Naive B cell (primary cell): Measurements from ENCODE around the gene OS9. TPM values are rescaled to one million over a fixed set of nuclear protein-coding genes. Genes with fewer than 3 reads are reported as not detected.
A peak's percentile ranks its signal among the peaks of the same experiment; 100 is the strongest.
"Not testable (repeated sequence)": the region's sequence is repeated elsewhere in the genome, so short reads cannot be mapped to it uniquely, and the experiment has no call there.

Source experiments
- ATAC-seq, 2 donors: fragments of 150-1000 bp; cut with Tn5 transposase; 2 replicates each; pipeline ENCODE4 v1.10.0; 2021; ENCODE audit warnings: low read depth in 2 of 2, mild to moderate bottlenecking in 2 of 2, moderate library complexity in 2 of 2
- DNase-seq: peaks from one replicate; pipeline ENCODE4 v3.0.0; 2022
- H3K27ac Mint-ChIP-seq, 6 donors: one replicate each; pipeline ENCODE4 v1.8.0; 2020 to 2022; ENCODE audit warnings: mild to moderate bottlenecking in 6 of 6, mixed read lengths in 6 of 6, moderate library complexity in 5 of 6, inconsistent platforms in 2 of 6
- H3K27me3 Mint-ChIP-seq, 3 donors: one replicate each; pipeline ENCODE4 v1.8.0; 2021 to 2022; ENCODE audit warnings: mixed read lengths in 3 of 3, mild to moderate bottlenecking in 1 of 3
- H3K36me3 Mint-ChIP-seq, 2 donors: one replicate each; pipeline ENCODE4 v1.8.0; 2020 to 2022; ENCODE audit warnings: mixed read lengths in 2 of 2, inconsistent platforms in 1 of 2, mild to moderate bottlenecking in 1 of 2
- H3K4me1 Mint-ChIP-seq, 3 donors: one replicate each; pipeline ENCODE4 v1.8.0; 2020 to 2022; ENCODE audit warnings: mixed read lengths in 3 of 3, inconsistent platforms in 1 of 3, mild to moderate bottlenecking in 1 of 3, moderate library complexity in 1 of 3
- H3K4me3 Mint-ChIP-seq, 8 donors: one replicate each; pipeline ENCODE4 v1.8.0; 2020 to 2022; ENCODE audit warnings: mild to moderate bottlenecking in 8 of 8, mixed read lengths in 8 of 8, moderate library complexity in 8 of 8, inconsistent platforms in 2 of 8
- H3K9me3 Mint-ChIP-seq, 7 donors: one replicate each; pipeline ENCODE4 v1.8.0; 2020 to 2022; ENCODE audit warnings: mixed read lengths in 7 of 7, mild to moderate bottlenecking in 5 of 7, inconsistent platforms in 2 of 7, moderate library complexity in 1 of 7
- polyA plus RNA-seq, 6 donors: library from polyadenylated mRNA; unstranded; fragments of 300-500 nt; fragmentation: Illumina TruSeq; gene quantifications; one replicate each; pipeline ENCODE4 v1.2.3, GENCODE V29; 2021; ENCODE audit warnings: low read depth in 6 of 6

The OS9 gene
- 10 to 100 TPM; 72.0 to 87.9 (median 77.1) TPM for polyA plus RNA-seq

DNA sequence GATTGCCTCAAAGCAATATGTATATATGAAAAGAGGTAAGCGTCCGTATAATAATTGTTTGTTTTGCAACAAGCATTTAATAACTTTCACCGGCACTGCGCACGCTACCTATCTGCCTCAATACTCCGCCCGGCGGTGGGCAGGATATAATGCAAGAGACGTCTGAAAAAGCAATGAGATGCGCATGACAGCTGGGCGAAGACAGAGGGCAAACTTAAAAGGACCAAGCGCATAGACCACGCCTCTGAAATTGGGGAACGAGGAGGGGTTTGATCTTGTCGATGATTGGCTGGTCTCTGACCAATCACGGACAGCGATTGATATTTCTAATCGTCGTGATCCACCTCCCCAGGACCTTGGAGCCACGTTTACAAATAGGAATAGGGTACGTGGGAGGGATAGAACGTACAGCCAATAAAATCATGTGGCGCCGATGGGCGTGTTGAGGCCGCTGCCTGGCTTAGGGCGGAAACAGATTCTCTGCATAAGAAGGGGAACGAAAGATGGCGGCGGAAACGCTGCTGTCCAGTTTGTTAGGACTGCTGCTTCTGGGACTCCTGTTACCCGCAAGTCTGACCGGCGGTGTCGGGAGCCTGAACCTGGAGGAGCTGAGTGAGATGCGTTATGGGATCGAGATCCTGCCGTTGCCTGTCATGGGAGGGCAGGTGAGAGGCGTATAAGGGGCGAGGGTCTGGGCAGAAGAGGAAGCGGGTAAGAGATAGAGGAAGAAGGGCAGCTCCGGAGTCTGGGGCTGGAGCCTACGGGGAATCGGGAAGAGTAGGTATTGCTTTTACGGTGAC is at the start of gene OS9:
Gene OS9 (plus strand): TSS at position 474 of the 800 bp plus-strand sequence. CDS start 30 bp downstream, at position 504.
- Mint-ChIP-seq H3K4me3 (no peak within 1 kb of the TSS), H3K27ac (no peak within 1 kb of the TSS), H3K27me3 (peaks cover 10 to 14% (median 11%) of the 10 kb centered on the region in 3 donors), H3K36me3 (peaks cover 17 to 27% of the 10 kb centered on the region in 2 donors), H3K9me3 (peaks cover 0 to 2% (median 0%) of the 10 kb centered on the region in 7 donors), H3K4me1 (peaks cover 7 to 20% (median 10%) of the 10 kb centered on the region in 3 donors)
- peak; percentile 96 for DNase-seq
- peak; percentile 92 to 94 for ATAC-seq

DNA sequence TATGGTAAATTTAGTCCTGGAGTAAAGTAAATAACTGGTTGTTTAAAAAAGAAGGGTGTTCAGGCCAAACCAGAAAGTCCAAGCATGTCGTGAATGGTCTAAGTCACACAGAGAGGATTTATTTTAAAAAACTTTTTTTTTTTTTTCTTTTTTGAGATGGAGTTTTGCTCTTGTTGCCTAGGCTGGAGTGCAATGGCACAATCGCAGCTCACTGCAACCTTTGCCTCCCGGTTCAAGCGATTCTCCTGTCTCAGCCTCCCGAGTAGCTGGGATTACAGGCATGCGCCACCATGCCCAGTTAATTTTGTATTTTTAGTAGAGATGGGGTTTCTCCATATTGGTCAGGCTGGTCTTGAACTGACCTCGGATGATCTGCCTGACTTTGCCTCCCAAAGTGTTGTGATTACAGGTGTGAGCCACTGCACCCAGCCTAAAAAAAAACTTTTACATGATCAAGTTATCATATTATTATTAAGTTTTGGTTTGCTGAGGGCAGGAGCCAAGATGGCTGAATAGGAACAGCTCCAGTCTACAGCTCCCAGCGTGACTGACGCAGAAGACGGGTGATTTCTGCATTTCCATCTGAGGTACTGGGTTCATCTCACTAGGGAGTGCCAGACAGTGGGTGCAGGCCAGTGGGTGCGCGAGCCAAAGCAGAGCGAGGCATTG is 47.8 kb upstream of the OS9 start:
- H3K4me1 Mint-ChIP-seq, H3K36me3 Mint-ChIP-seq, H3K4me3 Mint-ChIP-seq, H3K27ac Mint-ChIP-seq, DNase-seq, ATAC-seq: not testable (repeated sequence)
- Mint-ChIP-seq H3K27me3 (peaks cover 13 to 21% (median 20%) of the 10 kb centered on the region in 3 donors), H3K9me3 (peaks cover 0 to 15% (median 9%) of the 10 kb centered on the region in 7 donors)

GRCh38 chr12:57646659-57647049 is 47.3 kb upstream of the OS9 start:
- H3K27me3 Mint-ChIP-seq: peaks cover 10 to 16% (median 14%) of the 10 kb centered on the region in 3 donors

GRCh38 chr12:57654042-57654441 is 39.9 kb upstream of the OS9 start:
- DNase-seq: no peak
- Mint-ChIP-seq H3K4me3 (no peak overlapping the region), H3K27me3 (peaks cover 0 to 15% (median 11%) of the 10 kb centered on the region in 3 donors), H3K4me1 (no peaks in the 10 kb centered on the region), H3K27ac (no peak overlapping the region), H3K9me3 (peaks cover 0 to 19% (median 12%) of the 10 kb centered on the region in 7 donors), H3K36me3 (no peaks in the 10 kb centered on the region)
- no peak for ATAC-seq

More at GRCh38 chr12:57646659-57647049, 47.3 kb upstream of the OS9 start:
- DNase-seq, H3K4me3 Mint-ChIP-seq, H3K27ac Mint-ChIP-seq, ATAC-seq, H3K4me1 Mint-ChIP-seq, H3K36me3 Mint-ChIP-seq: not testable (repeated sequence)
- H3K9me3 Mint-ChIP-seq: peaks cover 0 to 15% (median 9%) of the 10 kb centered on the region in 7 donors

DNA sequence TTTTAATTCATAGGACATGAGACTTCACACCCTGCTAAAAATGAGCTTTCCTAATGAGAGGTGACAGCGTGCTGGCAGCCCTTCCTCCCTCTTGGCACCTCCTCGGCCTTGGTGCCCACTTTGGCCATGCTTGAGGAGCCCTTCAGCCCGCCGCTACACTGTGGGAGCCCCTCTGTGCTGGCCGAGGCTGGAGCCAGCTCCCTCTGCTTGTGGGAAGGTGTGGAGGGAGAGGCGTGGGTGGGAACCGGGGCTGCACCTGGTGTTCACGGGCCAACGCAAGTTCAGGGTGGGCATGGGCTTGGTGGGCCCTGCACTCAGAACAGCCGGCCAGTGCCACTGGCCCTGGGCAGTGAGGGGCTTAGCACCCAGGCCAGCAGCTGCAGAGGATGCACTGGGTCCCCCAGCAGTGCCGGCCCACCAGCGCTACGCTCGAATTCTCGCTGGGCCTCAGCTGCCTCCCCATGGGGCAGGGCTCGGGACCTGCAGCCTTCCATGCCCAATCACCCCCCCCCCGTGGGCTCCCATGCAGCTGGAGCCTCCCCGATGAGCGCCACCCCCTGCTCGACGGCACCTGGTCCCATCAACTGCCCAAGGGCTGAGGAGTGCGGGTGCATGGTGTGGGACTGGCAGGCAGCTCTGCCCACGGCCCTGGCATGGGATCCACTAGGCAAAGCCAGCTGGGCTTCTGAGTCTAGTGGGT is 38.2 kb upstream of the OS9 start:
- H3K4me3 Mint-ChIP-seq: no peak overlapping the region

GRCh38 chr12:57656408-57656807 is 37.5 kb upstream of the OS9 start:
- DNase-seq, H3K4me3 Mint-ChIP-seq, H3K4me1 Mint-ChIP-seq, H3K36me3 Mint-ChIP-seq, H3K27ac Mint-ChIP-seq, ATAC-seq: not testable (repeated sequence)
- Mint-ChIP-seq H3K9me3 (peaks cover 0 to 26% (median 13%) of the 10 kb centered on the region in 7 donors), H3K27me3 (peaks cover 0 to 24% (median 16%) of the 10 kb centered on the region in 3 donors)

More for the DNA sequence above, 38.2 kb upstream of the OS9 start:
- DNase-seq: no peak
- peaks cover 0 to 19% (median 10%) of the 10 kb centered on the region in 7 donors for H3K9me3 Mint-ChIP-seq
- H3K27ac Mint-ChIP-seq: no peak overlapping the region
- ATAC-seq: no peak
- H3K36me3 Mint-ChIP-seq: no peaks in the 10 kb centered on the region
- H3K4me1 Mint-ChIP-seq: no peaks in the 10 kb centered on the region
- peaks cover 0 to 24% (median 16%) of the 10 kb centered on the region in 3 donors for H3K27me3 Mint-ChIP-seq

DNA sequence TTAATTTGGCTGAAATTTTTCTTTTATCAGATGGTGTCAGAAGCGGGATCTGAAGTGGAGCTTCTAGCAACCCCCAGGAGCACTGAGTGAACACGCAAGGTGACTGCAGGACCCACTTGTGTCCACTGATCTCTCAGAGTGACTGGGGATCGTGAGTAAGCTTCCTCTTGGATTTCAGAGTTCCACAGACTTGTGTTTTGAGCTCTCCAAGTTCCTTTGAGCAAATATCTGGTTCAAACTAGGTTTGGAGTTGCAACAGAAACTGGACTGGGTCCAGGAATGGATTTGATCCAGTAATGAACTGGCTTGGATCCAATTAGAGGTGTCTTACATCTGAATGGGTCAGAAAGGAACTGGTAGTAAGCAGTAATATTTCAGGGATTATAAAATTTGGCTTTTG is 36.2 kb upstream of the OS9 start:
- Mint-ChIP-seq H3K9me3 (peaks cover 0 to 24% (median 15%) of the 10 kb centered on the region in 7 donors), H3K4me1 (no peaks in the 10 kb centered on the region), H3K27ac (no peak overlapping the region), H3K36me3 (no peaks in the 10 kb centered on the region), H3K4me3 (no peak overlapping the region), H3K27me3 (peaks cover 0 to 24% (median 16%) of the 10 kb centered on the region in 3 donors)
- ATAC-seq (no peak), DNase-seq (no peak)

DNA sequence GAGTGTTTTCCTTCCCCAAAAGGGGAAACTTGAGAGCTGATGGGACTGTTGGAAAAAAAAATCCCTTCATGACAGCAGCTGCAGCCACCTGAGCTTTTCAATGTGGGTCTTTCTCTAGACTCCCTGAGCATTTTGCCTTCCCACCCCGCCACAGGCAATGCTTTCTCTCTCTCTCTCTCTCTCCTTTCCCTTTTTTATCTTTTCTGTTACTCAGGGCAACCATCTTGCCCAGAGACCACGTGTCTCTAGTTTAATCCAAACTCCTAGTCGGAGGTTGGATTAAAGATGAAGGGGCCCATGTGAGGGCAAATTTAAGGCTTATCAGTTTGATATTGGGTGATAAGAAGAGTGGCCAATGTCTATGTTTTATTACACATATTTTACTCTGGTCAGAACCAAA is 35.0 kb upstream of the OS9 start:
- Mint-ChIP-seq H3K27me3 (peaks cover 0 to 24% (median 16%) of the 10 kb centered on the region in 3 donors), H3K36me3 (no peaks in the 10 kb centered on the region), H3K9me3 (peaks cover 0 to 18% (median 13%) of the 10 kb centered on the region in 7 donors), H3K4me1 (no peaks in the 10 kb centered on the region), H3K4me3 (no peak overlapping the region), H3K27ac (no peak overlapping the region)
- DNase-seq (no peak), ATAC-seq (no peak)

DNA sequence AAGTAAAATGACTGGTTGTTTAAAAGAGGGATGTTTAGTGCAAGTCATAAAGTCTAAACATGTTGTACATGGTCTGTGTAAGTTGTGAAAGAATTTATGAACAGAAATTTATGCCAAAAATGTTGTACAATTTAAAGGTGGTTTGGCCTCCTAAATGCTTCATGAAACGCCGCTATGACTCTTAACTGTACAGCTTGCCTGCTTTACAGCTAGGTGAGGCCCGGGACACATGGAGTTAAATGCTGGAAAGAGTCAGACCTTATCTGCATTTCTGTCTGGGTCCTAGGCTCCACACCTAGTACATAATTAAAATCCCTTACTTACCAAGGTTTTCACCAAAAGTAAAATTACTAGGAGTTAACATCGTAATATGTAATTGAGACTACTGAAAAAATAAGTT is 32.6 kb upstream of the OS9 start:
- peaks cover 0 to 12% (median 6%) of the 10 kb centered on the region in 7 donors for H3K9me3 Mint-ChIP-seq
- H3K36me3 Mint-ChIP-seq: no peaks in the 10 kb centered on the region
- no peak overlapping the region for H3K4me3 Mint-ChIP-seq
- no peak for DNase-seq
- no peak overlapping the region for H3K27ac Mint-ChIP-seq
- no peak for ATAC-seq
- no peaks in the 10 kb centered on the region for H3K4me1 Mint-ChIP-seq
- peaks cover 0 to 20% (median 16%) of the 10 kb centered on the region in 3 donors for H3K27me3 Mint-ChIP-seq

DNA sequence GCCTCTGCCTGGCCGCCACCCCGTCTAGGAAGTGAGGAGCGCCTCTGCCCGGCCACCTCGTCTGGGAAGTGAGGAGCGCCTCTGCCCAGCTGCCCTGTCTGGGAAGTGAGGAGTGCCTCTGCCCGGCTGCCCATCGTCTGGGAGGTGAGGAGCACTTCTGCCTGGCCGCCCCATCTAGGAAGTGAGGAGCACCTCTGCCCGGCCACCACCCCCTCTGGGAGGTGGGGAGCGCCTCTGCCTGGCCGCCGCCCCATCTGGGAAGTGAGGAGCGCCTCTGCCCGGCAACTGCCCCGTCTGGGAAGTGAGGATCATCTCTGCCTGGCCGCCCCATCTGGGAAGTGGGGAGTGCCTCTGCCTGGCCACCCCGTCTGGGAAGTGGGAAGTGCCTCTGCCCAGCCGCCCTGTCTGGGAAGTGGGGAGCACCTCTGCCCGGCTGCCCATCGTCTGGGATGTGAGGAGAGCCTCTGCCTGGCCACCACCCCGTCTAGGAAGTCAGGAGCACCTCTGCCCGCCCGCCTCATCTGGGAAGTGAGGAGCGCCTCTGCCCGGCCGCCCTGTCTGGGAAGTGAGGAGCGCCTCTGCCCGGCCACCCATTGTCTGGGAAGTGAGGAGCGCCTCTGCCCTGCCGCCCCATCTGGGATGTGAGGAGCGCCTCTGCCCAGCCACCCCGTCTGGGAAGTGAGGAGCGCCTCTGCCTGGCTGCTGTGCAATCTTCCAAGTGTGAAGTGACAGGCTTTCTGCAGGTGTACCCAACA is 28.7 kb upstream of the OS9 start:
- peaks cover 5 to 22% (median 8%) of the 10 kb centered on the region in 3 donors for H3K27me3 Mint-ChIP-seq

GRCh38 chr12:57666897-57667296 is 27.0 kb upstream of the OS9 start:
- Mint-ChIP-seq H3K9me3 (peaks cover 0 to 2% (median 0%) of the 10 kb centered on the region in 7 donors), H3K4me1 (no peaks in the 10 kb centered on the region), H3K27ac (no peak overlapping the region), H3K27me3 (peaks cover 5 to 28% (median 8%) of the 10 kb centered on the region in 3 donors), H3K4me3 (no peak overlapping the region), H3K36me3 (no peaks in the 10 kb centered on the region)
- ATAC-seq: no peak
- no peak for DNase-seq

More for the DNA sequence above, 28.7 kb upstream of the OS9 start:
- not testable (repeated sequence) for H3K36me3 Mint-ChIP-seq, H3K4me1 Mint-ChIP-seq, H3K27ac Mint-ChIP-seq, H3K4me3 Mint-ChIP-seq, H3K9me3 Mint-ChIP-seq, ATAC-seq, DNase-seq

DNA sequence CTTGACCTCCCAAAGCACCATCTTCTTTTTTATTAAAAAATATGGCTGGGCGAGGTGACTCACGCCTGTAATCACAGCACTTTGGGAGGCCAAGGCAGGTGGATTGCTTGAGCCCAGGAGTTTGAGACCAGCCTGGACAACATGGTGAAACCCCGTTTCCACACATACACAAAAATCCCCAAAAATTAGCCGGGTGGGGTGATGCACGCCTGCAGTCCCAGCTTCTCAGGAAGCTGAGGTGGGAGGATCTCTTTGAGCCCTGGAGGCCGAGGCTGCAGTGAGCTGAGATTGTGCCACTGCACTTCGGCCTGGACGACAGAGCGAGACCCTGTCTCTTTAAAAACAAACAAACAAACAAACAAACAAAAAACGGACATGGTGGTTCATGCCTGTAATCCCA is 24.2 kb upstream of the OS9 start:
- not testable (repeated sequence) for H3K4me3 Mint-ChIP-seq, H3K9me3 Mint-ChIP-seq, DNase-seq, H3K36me3 Mint-ChIP-seq, H3K4me1 Mint-ChIP-seq, H3K27ac Mint-ChIP-seq, ATAC-seq
- peaks cover 12 to 41% (median 13%) of the 10 kb centered on the region in 3 donors for H3K27me3 Mint-ChIP-seq
